GM12878 (cell line): ENCODE measurements around the gene PKP2. TPM values are rescaled to one million over a fixed set of nuclear protein-coding genes. Genes with fewer than 3 reads are reported as not detected.

Experiments
- ATAC-seq: fragments of 200-7000 bp; cut with Tn5 transposase; 3 replicates; pipeline ENCODE4 v1.9.1; 2020; ENCODE audit warnings: mild to moderate bottlenecking, moderate library complexity
- BruUV-seq: library from RNA; stranded (reverse); fragments of 400-500 nt; replicated peaks from 2 replicates; lab custom pipeline; 2021; lab: Mats Ljungman, UMichigan
- CTCF ChIA-PET: fragments of 300-600 bp; sonication (Branson Sonifier 250); formaldehyde crosslinking; extraction: SDS; loops from one replicate; lab custom pipeline; 2021; ENCODE audit warnings: inconsistent platforms; lab: Yijun Ruan, JAX
- POLR2A ChIA-PET: fragments of 350-600 bp; formaldehyde crosslinking; extraction: SDS; loops from one replicate; lab custom pipeline; 2021; ENCODE audit warnings: inconsistent platforms; lab: Charles Lee
- RAD21 ChIA-PET: fragments of 300-600 bp; sonication (Branson Sonifier 250); formaldehyde crosslinking; loops from one replicate; lab custom pipeline; 2023; ENCODE audit warnings: antibody characterized with exemption; ENCODE audit not compliant: unreplicated experiment; lab: Charles Lee
- SMC1A ChIA-PET: fragments of 300-600 bp; sonication (Branson Sonifier 250); formaldehyde crosslinking; loops from one replicate; lab custom pipeline; 2023; ENCODE audit not compliant: unreplicated experiment, uncharacterized antibody; lab: Charles Lee
- DNase-seq: peaks from one replicate; pipeline ENCODE4 v3.0.0-alpha.2; 2011; ENCODE audit warnings: low read depth, low spot score
- FAIRE-seq: peaks from 3 replicates; lab custom pipeline; 2011; peaks lifted over from hg19 to GRCh38; lab: Jason Lieb, UNC
- H2AFZ ChIP-seq: 2 replicates; pipeline ENCODE4 v1.6.0; 2011; ENCODE audit warnings: low read depth, low read length, control low read depth; ENCODE audit not compliant: control insufficient read depth
- H3K27ac ChIP-seq: 2 replicates; pipeline ENCODE4 v1.5.1; 2011; ENCODE audit warnings: control low read depth; ENCODE audit not compliant: control insufficient read depth, insufficient read depth
- H3K27me3 ChIP-seq, 2 experiments: replicated peaks in 1 of 2; 2 replicates each; pipeline versions ENCODE4 v1.6.0 to v1.6.1; 2011; ENCODE audit warnings: low read length in 1 of 2; ENCODE audit not compliant: control insufficient read depth in 2 of 2, insufficient read depth in 2 of 2
- H3K36me3 ChIP-seq, 2 experiments: 2 replicates each; pipeline ENCODE4 v1.5.1; 2011; ENCODE audit warnings: low read length in 1 of 2; ENCODE audit not compliant: control insufficient read depth in 2 of 2, insufficient read depth in 2 of 2
- H3K4me1 ChIP-seq: 2 replicates; pipeline ENCODE4 v1.6.1; 2011; ENCODE audit warnings: mild to moderate bottlenecking, low read length, moderate library complexity, mixed read lengths; ENCODE audit not compliant: control insufficient read depth, insufficient read depth
- H3K4me2 ChIP-seq: 2 replicates; pipeline ENCODE4 v1.6.0; 2011; ENCODE audit warnings: control low read depth; ENCODE audit not compliant: control insufficient read depth, insufficient read depth
- H3K4me3 ChIP-seq: fragments of 200-600 bp; sonication (generic); 2 replicates; pipeline ENCODE4 v1.5.1; 2016
- H3K79me2 ChIP-seq: 2 replicates; pipeline ENCODE4 v1.6.0; 2011; ENCODE audit warnings: low read length; ENCODE audit not compliant: control insufficient read depth, insufficient read depth
- H3K9ac ChIP-seq: 2 replicates; pipeline ENCODE4 v1.8.0; 2011; ENCODE audit warnings: low read length, control low read depth, mixed read lengths; ENCODE audit not compliant: control insufficient read depth, insufficient read depth
- H3K9me3 ChIP-seq: replicated peaks from 3 replicates; pipeline ENCODE4 v1.5.1; 2011; ENCODE audit warnings: mild to moderate bottlenecking, low read length; ENCODE audit not compliant: control insufficient read depth, insufficient read depth
- H4K20me1 ChIP-seq: 2 replicates; pipeline ENCODE4 v1.6.0; 2011; ENCODE audit not compliant: control insufficient read depth, insufficient read depth
- BHLHE40 ChIP-seq, 2 experiments: fragments of 450-650 bp in 1 of 2; IDR thresholded peaks; 2 replicates each; pipeline ENCODE4 v1.6.1; 2011 to 2017; ENCODE audit warnings: low read depth in 2 of 2, borderline replicate concordance in 1 of 2, improper control_type of control experiment in 1 of 2, low read length in 1 of 2, mild to moderate bottlenecking in 1 of 2
- CHD1 ChIP-seq: IDR thresholded peaks from 2 replicates; pipeline ENCODE4 v1.6.1; 2012; ENCODE audit warnings: low read depth, low read length, improper control_type of control experiment
- ETV6 ChIP-seq, 2 experiments: fragments of 450-650 bp in 1 of 2; IDR thresholded peaks in 1 of 2; conservative IDR thresholded peaks in 1 of 2; 2 replicates each; pipeline ENCODE4 v1.6.1; 2014; ENCODE audit warnings: antibody characterized with exemption in 1 of 2, borderline replicate concordance in 1 of 2, low read depth in 1 of 2, mild to moderate bottlenecking in 1 of 2, moderate library complexity in 1 of 2
- FOXK2 ChIP-seq: fragments of 450-650 bp; IDR thresholded peaks from 2 replicates; pipeline ENCODE4 v1.6.1; 2017; ENCODE audit warnings: mild to moderate bottlenecking, moderate library complexity
- IKZF1 ChIP-seq: fragments of 450-650 bp; conservative IDR thresholded peaks from 2 replicates; pipeline ENCODE4 v1.6.1; 2017; ENCODE audit warnings: antibody characterized with exemption, mild to moderate bottlenecking
- LARP7 ChIP-seq: fragments of 450-650 bp; IDR thresholded peaks from 2 replicates; pipeline ENCODE4 v1.6.1; 2017; ENCODE audit warnings: mild to moderate bottlenecking
- NBN ChIP-seq: fragments of 450-650 bp; IDR thresholded peaks from 2 replicates; pipeline ENCODE4 v1.6.1; 2016
- PBX3 ChIP-seq: IDR thresholded peaks from 2 replicates; pipeline ENCODE4 v1.6.1; 2011; ENCODE audit warnings: mild to moderate bottlenecking, low read depth, low read length, moderate library complexity; ENCODE audit not compliant: insufficient replicate concordance
- SMC3 ChIP-seq: IDR thresholded peaks from 2 replicates; pipeline ENCODE4 v1.6.1; 2011; ENCODE audit warnings: low read length, improper control_type of control experiment, borderline replicate concordance
- SREBF2 ChIP-seq: IDR thresholded peaks from 2 replicates; pipeline ENCODE4 v1.6.1; 2012; ENCODE audit warnings: mild to moderate bottlenecking, low read length
- USF1 ChIP-seq: IDR thresholded peaks from 2 replicates; pipeline ENCODE4 v1.6.1; 2011; ENCODE audit warnings: borderline replicate concordance, low read depth, mild to moderate bottlenecking, moderate library complexity, mixed read lengths, low read length; ENCODE audit not compliant: insufficient read depth; ENCODE audit errors: extremely low read length
- in situ Hi-C: fragments of 300-500 bp; cut with MboI; formaldehyde crosslinking; loops from 9 replicates; pipeline ENCODE4 v1.14.3; 2018; ENCODE audit warnings: mixed read lengths
- intact Hi-C: fragments of 100-400 bp; cut with micrococcal nuclease; formaldehyde crosslinking; loops from one replicate; pipeline ENCODE4 v1.14.2; 2022; ENCODE audit not compliant: unreplicated experiment
- polyA plus RNA-seq, 11 experiments: library from polyadenylated mRNA; depleted of rRNA in 4 of 11; unstranded in 6 of 11; stranded (reverse) in 5 of 11; fragments of >200 nt; fragmentation: Nextera tagmentation in 4 of 11; fragmentation: Illumina TruSeq in 1 of 11; extraction: Ambion mirVana in 4 of 11; extraction: Trizol in 1 of 11; gene quantifications; 1 replicate in 1 of 11; 2 replicates in 10 of 11; pipeline versions ENCODE4 v1.2.1 to v1.2.3, GENCODE V29; 2011 to 2016; ENCODE audit warnings: inconsistent platforms in 2 of 11, missing spikeins in 2 of 11, low read depth in 1 of 11
- total RNA-seq, 4 experiments: library from RNA; depleted of rRNA in 3 of 4; stranded (reverse); fragments of >200 nt in 3 of 4; fragmentation: Illumina TruSeq in 1 of 4; extraction: Trizol in 1 of 4; gene quantifications; 2 replicates each; pipeline versions ENCODE4 v1.2.1 to v1.2.3, GENCODE V29; 2013 to 2021
- TF ChIP-seq, protein P1 (sequence below): fragments of 450-650 bp; IDR thresholded peaks from 2 replicates; pipeline ENCODE4 v1.6.1; 2016; ENCODE audit warnings: mild to moderate bottlenecking, moderate library complexity, borderline replicate concordance
- TF ChIP-seq, protein P2 (sequence below): fragments of 450-650 bp; IDR thresholded peaks from 2 replicates; pipeline ENCODE4 v1.6.1; 2016; ENCODE audit warnings: mild to moderate bottlenecking
- TF ChIP-seq, protein P3 (sequence below): fragments of 450-650 bp; IDR thresholded peaks from 2 replicates; pipeline ENCODE4 v1.6.1; 2017; ENCODE audit warnings: borderline replicate concordance
- TF ChIP-seq, protein P4 (sequence below): IDR thresholded peaks from 2 replicates; pipeline ENCODE4 v1.6.1; 2012; ENCODE audit warnings: low read depth, low read length, improper control_type of control experiment

PKP2 gene
- total and polyA plus RNA-seq, 10 of the 15 experiments (the other 5 are each of a cell fraction or from before 2014, with no cell fraction given), result 0.02 to 4.1 (median 0.07) TPM; not detected in 4

- CTCF ChIA-PET, result no interaction called here
- H3K9me3 ChIP-seq, result no peaks in the 10 kb centered on the region
- FAIRE-seq, result no peak
- no peak overlapping the region for H2AFZ ChIP-seq
- POLR2A ChIA-PET, result interaction anchor here (0.6 kb wide), 2 partner anchors 18 to 683 kb away, joined by 6 to 8 read pairs; partner anchors contain the start of gene BICD1
- no peak overlapping the region for H3K4me3 ChIP-seq
- intact Hi-C loops, result no loop called here
- no peaks in the 10 kb centered on the region for H3K79me2 ChIP-seq
- H3K9ac ChIP-seq, result no peak overlapping the region
- RAD21 ChIA-PET, result no interaction called here
- H3K27ac ChIP-seq, result no peak overlapping the region
- SMC1A ChIA-PET, result interaction anchor here (0.7 to 0.8 kb wide), 2 partner anchors 10 to 93 kb away, joined by 3 read pairs; no protein-coding TSS in a partner anchor
- H3K4me1 ChIP-seq, result no peaks in the 10 kb centered on the region
- no peak overlapping the region for H3K4me2 ChIP-seq
- no peak for DNase-seq
- no peaks in the 10 kb centered on the region for H3K27me3 ChIP-seq
- in situ Hi-C loops, result no loop called here
- H4K20me1 ChIP-seq, result no peaks in the 10 kb centered on the region
- ATAC-seq, result no peak
- no peaks in the 10 kb centered on the region for H3K36me3 ChIP-seq
- no TSS peak for BruUV-seq
- no peak for TF ChIP-seq ETV6 (conservative IDR thresholded peaks at IDR 0.05 in 1 of 2, IDR thresholded peaks at IDR 0.05 in 1 of 2; ENCODE audit: borderline replicate concordance in 1 of 2, low read depth in 1 of 2)
- no peak for TF ChIP-seq USF1
- TF ChIP-seq, protein P1, sequence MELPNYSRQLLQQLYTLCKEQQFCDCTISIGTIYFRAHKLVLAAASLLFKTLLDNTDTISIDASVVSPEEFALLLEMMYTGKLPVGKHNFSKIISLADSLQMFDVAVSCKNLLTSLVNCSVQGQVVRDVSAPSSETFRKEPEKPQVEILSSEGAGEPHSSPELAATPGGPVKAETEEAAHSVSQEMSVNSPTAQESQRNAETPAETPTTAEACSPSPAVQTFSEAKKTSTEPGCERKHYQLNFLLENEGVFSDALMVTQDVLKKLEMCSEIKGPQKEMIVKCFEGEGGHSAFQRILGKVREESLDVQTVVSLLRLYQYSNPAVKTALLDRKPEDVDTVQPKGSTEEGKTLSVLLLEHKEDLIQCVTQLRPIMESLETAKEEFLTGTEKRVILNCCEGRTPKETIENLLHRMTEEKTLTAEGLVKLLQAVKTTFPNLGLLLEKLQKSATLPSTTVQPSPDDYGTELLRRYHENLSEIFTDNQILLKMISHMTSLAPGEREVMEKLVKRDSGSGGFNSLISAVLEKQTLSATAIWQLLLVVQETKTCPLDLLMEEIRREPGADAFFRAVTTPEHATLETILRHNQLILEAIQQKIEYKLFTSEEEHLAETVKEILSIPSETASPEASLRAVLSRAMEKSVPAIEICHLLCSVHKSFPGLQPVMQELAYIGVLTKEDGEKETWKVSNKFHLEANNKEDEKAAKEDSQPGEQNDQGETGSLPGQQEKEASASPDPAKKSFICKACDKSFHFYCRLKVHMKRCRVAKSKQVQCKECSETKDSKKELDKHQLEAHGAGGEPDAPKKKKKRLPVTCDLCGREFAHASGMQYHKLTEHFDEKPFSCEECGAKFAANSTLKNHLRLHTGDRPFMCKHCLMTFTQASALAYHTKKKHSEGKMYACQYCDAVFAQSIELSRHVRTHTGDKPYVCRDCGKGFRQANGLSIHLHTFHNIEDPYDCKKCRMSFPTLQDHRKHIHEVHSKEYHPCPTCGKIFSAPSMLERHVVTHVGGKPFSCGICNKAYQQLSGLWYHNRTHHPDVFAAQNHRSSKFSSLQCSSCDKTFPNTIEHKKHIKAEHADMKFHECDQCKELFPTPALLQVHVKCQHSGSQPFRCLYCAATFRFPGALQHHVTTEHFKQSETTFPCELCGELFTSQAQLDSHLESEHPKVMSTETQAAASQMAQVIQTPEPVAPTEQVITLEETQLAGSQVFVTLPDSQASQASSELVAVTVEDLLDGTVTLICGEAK, result no peak
- TF ChIP-seq SREBF2, result no peak
- no peak for TF ChIP-seq BHLHE40 (IDR thresholded peaks at IDR 0.05; ENCODE audit: borderline replicate concordance in 1 of 2, low read depth in 2 of 2, low read length in 1 of 2)
- TF ChIP-seq, protein P2, sequence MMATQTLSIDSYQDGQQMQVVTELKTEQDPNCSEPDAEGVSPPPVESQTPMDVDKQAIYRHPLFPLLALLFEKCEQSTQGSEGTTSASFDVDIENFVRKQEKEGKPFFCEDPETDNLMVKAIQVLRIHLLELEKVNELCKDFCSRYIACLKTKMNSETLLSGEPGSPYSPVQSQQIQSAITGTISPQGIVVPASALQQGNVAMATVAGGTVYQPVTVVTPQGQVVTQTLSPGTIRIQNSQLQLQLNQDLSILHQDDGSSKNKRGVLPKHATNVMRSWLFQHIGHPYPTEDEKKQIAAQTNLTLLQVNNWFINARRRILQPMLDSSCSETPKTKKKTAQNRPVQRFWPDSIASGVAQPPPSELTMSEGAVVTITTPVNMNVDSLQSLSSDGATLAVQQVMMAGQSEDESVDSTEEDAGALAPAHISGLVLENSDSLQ, result no peak
- TF ChIP-seq CHD1, result no peak
- TF ChIP-seq, protein P3, sequence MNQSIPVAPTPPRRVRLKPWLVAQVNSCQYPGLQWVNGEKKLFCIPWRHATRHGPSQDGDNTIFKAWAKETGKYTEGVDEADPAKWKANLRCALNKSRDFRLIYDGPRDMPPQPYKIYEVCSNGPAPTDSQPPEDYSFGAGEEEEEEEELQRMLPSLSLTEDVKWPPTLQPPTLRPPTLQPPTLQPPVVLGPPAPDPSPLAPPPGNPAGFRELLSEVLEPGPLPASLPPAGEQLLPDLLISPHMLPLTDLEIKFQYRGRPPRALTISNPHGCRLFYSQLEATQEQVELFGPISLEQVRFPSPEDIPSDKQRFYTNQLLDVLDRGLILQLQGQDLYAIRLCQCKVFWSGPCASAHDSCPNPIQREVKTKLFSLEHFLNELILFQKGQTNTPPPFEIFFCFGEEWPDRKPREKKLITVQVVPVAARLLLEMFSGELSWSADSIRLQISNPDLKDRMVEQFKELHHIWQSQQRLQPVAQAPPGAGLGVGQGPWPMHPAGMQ, result no peak
- TF ChIP-seq, protein P4, sequence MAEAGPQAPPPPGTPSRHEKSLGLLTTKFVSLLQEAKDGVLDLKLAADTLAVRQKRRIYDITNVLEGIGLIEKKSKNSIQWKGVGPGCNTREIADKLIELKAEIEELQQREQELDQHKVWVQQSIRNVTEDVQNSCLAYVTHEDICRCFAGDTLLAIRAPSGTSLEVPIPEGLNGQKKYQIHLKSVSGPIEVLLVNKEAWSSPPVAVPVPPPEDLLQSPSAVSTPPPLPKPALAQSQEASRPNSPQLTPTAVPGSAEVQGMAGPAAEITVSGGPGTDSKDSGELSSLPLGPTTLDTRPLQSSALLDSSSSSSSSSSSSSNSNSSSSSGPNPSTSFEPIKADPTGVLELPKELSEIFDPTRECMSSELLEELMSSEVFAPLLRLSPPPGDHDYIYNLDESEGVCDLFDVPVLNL, result no peak
- TF ChIP-seq NBN, result no peak
- no peak for TF ChIP-seq IKZF1
- TF ChIP-seq SMC3, result no peak
- TF ChIP-seq PBX3, result no peak
- no peak for TF ChIP-seq LARP7
- no peak for TF ChIP-seq FOXK2
These were observed 107.1 kb downstream of the PKP2 start for GRCh38 chr12:32789446-32789845.
